Activated naive CD4-positive, alpha-beta T cell treated with anti-CD3 and anti-CD28 coated beads, Interleukin-2, amount 50 U/mL, for 24 hours (primary cell): ENCODE data around the gene LHX2.
"Not testable (repeated sequence)": the region's sequence is repeated elsewhere in the genome, so short reads cannot be mapped to it uniquely, and the experiment has no call there.

Experiments
- H3K27ac Mint-ChIP-seq: one replicate; pipeline ENCODE4 v1.8.0; 2021; ENCODE audit warnings: mild to moderate bottlenecking, mixed read lengths
- H3K27me3 Mint-ChIP-seq: one replicate; pipeline ENCODE4 v1.8.0; 2021; ENCODE audit warnings: mixed read lengths
- H3K36me3 Mint-ChIP-seq: one replicate; pipeline ENCODE4 v1.8.0; 2021; ENCODE audit warnings: mixed read lengths
- H3K4me1 Mint-ChIP-seq: one replicate; pipeline ENCODE4 v1.8.0; 2021; ENCODE audit warnings: mixed read lengths
- H3K4me3 Mint-ChIP-seq: one replicate; pipeline ENCODE4 v1.8.0; 2021; ENCODE audit warnings: mild to moderate bottlenecking, mixed read lengths
- H3K9me3 Mint-ChIP-seq: one replicate; pipeline ENCODE4 v1.8.0; 2021; ENCODE audit warnings: mixed read lengths

The LHX2 gene, protein sequence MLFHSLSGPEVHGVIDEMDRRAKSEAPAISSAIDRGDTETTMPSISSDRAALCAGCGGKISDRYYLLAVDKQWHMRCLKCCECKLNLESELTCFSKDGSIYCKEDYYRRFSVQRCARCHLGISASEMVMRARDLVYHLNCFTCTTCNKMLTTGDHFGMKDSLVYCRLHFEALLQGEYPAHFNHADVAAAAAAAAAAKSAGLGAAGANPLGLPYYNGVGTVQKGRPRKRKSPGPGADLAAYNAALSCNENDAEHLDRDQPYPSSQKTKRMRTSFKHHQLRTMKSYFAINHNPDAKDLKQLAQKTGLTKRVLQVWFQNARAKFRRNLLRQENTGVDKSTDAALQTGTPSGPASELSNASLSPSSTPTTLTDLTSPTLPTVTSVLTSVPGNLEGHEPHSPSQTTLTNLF

DNA sequence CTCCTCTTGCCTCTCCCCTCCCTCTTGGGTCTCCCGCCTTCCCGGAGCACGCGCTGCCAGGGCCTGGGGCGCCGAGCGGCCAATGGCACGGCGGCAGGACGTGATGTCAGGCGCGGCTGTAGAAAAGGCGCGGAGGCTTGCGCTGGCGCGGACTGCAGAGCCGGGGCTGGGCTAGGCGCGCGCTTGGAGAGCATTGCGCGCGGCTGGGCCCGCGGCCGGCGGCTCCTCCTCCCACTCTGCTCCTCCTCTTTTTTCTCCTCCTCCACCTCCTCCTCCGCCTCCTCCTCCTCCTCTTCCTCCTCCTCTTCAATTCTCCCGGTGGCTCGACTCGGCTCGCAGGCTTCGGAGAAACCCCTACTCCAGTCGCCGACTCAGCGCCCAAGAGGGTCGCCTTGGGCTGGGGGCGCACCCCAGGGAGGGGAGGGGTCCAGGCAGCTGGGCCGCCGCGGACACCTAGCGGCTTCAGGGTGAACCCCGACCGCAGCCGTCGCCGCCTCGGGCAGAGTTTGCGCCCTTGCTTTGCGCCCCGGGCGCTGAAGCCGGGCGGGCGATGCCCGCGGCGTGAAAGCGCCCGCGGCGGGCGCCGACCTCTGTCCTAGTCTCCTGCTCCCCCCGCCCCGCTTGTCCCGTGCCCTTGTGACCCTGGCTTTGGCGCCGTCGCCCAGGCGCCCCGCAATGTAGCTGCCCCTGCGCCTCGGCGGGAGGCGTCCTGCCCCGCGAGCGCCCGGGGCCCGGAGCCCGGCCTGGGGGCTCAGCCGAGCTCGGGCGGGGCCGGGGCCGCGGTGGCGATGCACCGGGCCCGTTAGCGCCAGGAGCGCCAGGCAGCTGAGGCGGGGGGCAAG is at the start of gene LHX2:
Gene LHX2, plus strand, starts transcription at position 309 of the 842 bp plus-strand sequence. CDS start 581 bp downstream, outside the sequence.
- Mint-ChIP-seq H3K36me3 (no peaks in the 10 kb centered on the region), H3K4me1 (peaks cover 33% of the 10 kb centered on the region), H3K9me3 (no peaks in the 10 kb centered on the region), H3K4me3 (peak within 1 kb of the TSS; percentile 23), H3K27ac (no peak within 1 kb of the TSS), H3K27me3 (peaks cover 51% of the 10 kb centered on the region)

- H3K9me3 Mint-ChIP-seq, result no peaks in the 10 kb centered on the region
- H3K36me3 Mint-ChIP-seq, result no peaks in the 10 kb centered on the region
These were observed 46.8 kb upstream of the LHX2 start for GRCh38 chr9:123964761-123965160.

DNA sequence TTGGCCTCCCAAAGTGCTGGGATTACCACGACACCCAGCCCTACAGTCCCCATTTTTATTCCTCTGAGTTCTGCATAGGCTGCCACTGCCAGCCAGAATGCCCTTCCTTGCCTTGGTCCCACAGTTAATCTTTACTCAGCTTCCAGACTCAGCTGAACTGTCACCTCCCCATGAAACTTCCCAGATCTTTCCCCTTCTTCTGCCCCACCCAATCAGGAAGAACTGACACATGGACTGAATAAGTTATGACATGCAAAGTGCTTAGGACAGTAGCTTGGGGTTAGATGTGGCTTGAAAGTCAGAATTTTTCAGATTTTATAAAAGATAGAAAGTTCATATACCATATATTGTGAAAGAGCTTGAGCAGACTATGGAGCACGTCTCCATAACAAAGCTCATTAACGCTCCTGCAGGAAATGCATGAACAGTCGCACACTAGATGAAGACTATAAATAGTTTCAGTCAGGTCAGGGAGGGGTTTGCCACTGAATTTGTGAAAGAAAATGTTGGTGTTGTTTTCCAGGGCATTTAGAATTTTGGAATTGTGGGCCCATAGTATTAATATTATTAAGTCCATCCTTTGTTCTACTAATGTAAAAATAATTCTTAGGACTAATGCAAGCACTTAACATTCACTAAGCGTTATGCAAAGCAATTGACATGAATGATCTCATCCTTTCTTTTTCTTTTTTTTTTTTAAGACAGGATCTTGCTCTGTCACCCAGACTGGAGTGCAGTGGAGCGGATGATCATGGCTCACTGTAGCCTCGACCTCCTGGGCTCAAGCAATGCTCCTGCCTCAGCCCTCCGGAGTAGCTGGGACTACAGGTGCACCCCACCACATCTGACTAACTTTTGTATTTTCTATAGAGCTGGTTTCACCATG is 45.5 kb upstream of the LHX2 start:
- H3K9me3 Mint-ChIP-seq, result no peaks in the 10 kb centered on the region
- H3K36me3 Mint-ChIP-seq, result no peaks in the 10 kb centered on the region
- no peaks in the 10 kb centered on the region for H3K4me1 Mint-ChIP-seq
- H3K4me3 Mint-ChIP-seq, result no peak overlapping the region
- no peak overlapping the region for H3K27ac Mint-ChIP-seq
- peaks cover 14% of the 10 kb centered on the region for H3K27me3 Mint-ChIP-seq

More at GRCh38 chr9:123964761-123965160, 46.8 kb upstream of the LHX2 start:
- no peak overlapping the region for H3K4me3 Mint-ChIP-seq
- no peaks in the 10 kb centered on the region for H3K4me1 Mint-ChIP-seq
- H3K27ac Mint-ChIP-seq, result no peak overlapping the region
- peaks cover 21% of the 10 kb centered on the region for H3K27me3 Mint-ChIP-seq

DNA sequence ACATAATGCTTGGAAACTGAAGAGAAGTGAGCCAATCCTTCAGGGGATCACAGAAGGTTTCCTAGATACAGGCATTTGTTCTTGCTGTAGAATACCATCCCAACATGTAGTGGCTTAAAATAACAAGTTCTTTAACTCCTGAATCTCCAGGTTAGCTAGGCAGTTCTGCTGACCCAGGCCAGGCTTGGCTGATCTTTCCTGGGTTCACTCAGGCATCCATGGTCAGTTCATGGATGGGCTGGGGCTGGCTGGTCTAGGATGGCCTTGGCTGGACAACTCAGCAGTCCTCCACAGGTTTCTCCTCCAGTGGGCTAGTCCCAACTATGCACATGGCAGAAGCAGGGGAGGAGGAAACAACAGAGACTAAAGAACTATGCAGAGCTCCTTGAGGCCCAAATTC is 44.2 kb upstream of the LHX2 start:
- no peaks in the 10 kb centered on the region for H3K4me1 Mint-ChIP-seq
- no peaks in the 10 kb centered on the region for H3K36me3 Mint-ChIP-seq
- no peak overlapping the region for H3K27ac Mint-ChIP-seq
- H3K9me3 Mint-ChIP-seq, result no peaks in the 10 kb centered on the region
- H3K27me3 Mint-ChIP-seq, result peaks cover 10% of the 10 kb centered on the region
- no peak overlapping the region for H3K4me3 Mint-ChIP-seq

GRCh38 chr9:123972618-123973017 is 39.0 kb upstream of the LHX2 start:
- Mint-ChIP-seq H3K9me3 (no peaks in the 10 kb centered on the region), H3K4me3 (no peak overlapping the region), H3K4me1 (no peaks in the 10 kb centered on the region), H3K27me3 (no peaks in the 10 kb centered on the region), H3K27ac (no peak overlapping the region), H3K36me3 (no peaks in the 10 kb centered on the region)

GRCh38 chr9:123973590-123974223 is 37.9 kb upstream of the LHX2 start:
- H3K27ac Mint-ChIP-seq, result no peak overlapping the region
- H3K27me3 Mint-ChIP-seq, result no peaks in the 10 kb centered on the region
- H3K4me1 Mint-ChIP-seq, result no peaks in the 10 kb centered on the region
- H3K4me3 Mint-ChIP-seq, result no peak overlapping the region
- H3K9me3 Mint-ChIP-seq, result no peaks in the 10 kb centered on the region
- no peaks in the 10 kb centered on the region for H3K36me3 Mint-ChIP-seq

GRCh38 chr9:123974471-123974870 is 37.1 kb upstream of the LHX2 start:
- no peak overlapping the region for H3K4me3 Mint-ChIP-seq
- peaks cover 6% of the 10 kb centered on the region for H3K27me3 Mint-ChIP-seq
- no peaks in the 10 kb centered on the region for H3K9me3 Mint-ChIP-seq
- no peak overlapping the region for H3K27ac Mint-ChIP-seq
- no peaks in the 10 kb centered on the region for H3K36me3 Mint-ChIP-seq
- H3K4me1 Mint-ChIP-seq, result no peaks in the 10 kb centered on the region

DNA sequence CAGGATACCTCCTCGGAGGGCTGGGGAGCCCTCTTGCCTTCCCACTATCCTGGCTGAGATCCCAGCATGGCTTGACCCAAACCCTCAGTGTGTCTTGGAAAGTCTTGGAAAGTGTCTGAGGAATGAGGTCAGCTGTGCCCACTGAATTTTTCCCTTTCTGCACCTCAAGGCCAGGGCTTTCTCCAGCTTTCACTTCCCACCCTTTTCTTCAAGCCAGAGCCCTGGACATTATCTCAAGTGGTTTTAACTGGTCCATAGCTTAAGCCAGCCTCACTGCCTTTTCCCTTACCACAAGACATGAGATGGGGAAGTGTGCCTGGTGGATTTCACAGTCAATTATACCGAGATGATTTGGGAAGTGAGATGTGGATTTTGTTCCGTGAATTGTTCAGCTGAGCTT is 35.7 kb upstream of the LHX2 start:
- Mint-ChIP-seq H3K4me3 (no peak overlapping the region), H3K27me3 (peaks cover 7% of the 10 kb centered on the region), H3K27ac (no peak overlapping the region), H3K36me3 (no peaks in the 10 kb centered on the region), H3K9me3 (no peaks in the 10 kb centered on the region), H3K4me1 (no peaks in the 10 kb centered on the region)

GRCh38 chr9:123976579-123976978 is 35.0 kb upstream of the LHX2 start:
- H3K27me3 Mint-ChIP-seq, H3K36me3 Mint-ChIP-seq, H3K9me3 Mint-ChIP-seq, H3K4me3 Mint-ChIP-seq, H3K27ac Mint-ChIP-seq, H3K4me1 Mint-ChIP-seq: not testable (repeated sequence)

DNA sequence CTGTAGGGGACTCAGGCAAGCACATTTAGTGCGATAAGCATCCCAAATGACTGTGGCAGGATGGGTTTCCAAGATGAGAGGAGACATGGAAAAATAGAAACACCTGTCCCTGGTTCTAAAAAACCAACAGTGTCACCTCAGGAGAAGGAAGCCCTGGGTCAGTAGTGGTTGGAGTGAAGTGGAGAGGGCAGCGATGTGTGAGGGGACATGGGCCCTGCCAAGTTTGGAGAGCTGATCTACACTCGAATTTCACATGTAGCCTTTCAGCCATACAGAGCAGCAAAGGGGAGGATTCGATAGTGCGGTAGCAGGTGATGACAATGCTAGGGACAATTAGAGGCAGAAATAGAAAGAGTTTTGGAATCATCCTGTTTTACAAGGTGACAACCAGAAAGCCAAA is 32.6 kb upstream of the LHX2 start:
- Mint-ChIP-seq H3K27ac (no peak overlapping the region), H3K36me3 (no peaks in the 10 kb centered on the region), H3K9me3 (no peaks in the 10 kb centered on the region), H3K4me1 (no peaks in the 10 kb centered on the region), H3K4me3 (no peak overlapping the region), H3K27me3 (peaks cover 9% of the 10 kb centered on the region)

- H3K4me3 Mint-ChIP-seq, result no peak overlapping the region
- H3K4me1 Mint-ChIP-seq, result no peaks in the 10 kb centered on the region
- no peaks in the 10 kb centered on the region for H3K36me3 Mint-ChIP-seq
- H3K27me3 Mint-ChIP-seq, result peaks cover 9% of the 10 kb centered on the region
- no peak overlapping the region for H3K27ac Mint-ChIP-seq
- no peaks in the 10 kb centered on the region for H3K9me3 Mint-ChIP-seq
These were observed 29.0 kb upstream of the LHX2 start for GRCh38 chr9:123982535-123982934.

GRCh38 chr9:123983047-123983446 is 28.5 kb upstream of the LHX2 start:
- no peaks in the 10 kb centered on the region for H3K4me1 Mint-ChIP-seq
- H3K9me3 Mint-ChIP-seq, result no peaks in the 10 kb centered on the region
- H3K27me3 Mint-ChIP-seq, result peaks cover 9% of the 10 kb centered on the region
- no peak overlapping the region for H3K4me3 Mint-ChIP-seq
- H3K27ac Mint-ChIP-seq, result no peak overlapping the region
- H3K36me3 Mint-ChIP-seq, result no peaks in the 10 kb centered on the region

GRCh38 chr9:123984802-123985201 is 26.8 kb upstream of the LHX2 start:
- H3K36me3 Mint-ChIP-seq, result no peaks in the 10 kb centered on the region
- peaks cover 7% of the 10 kb centered on the region for H3K27me3 Mint-ChIP-seq
- no peaks in the 10 kb centered on the region for H3K4me1 Mint-ChIP-seq
- H3K4me3 Mint-ChIP-seq, result no peak overlapping the region
- no peaks in the 10 kb centered on the region for H3K9me3 Mint-ChIP-seq
- H3K27ac Mint-ChIP-seq, result no peak overlapping the region

GRCh38 chr9:123985869-123986268 is 25.7 kb upstream of the LHX2 start:
- Mint-ChIP-seq H3K4me1 (no peaks in the 10 kb centered on the region), H3K27ac (no peak overlapping the region), H3K27me3 (peaks cover 12% of the 10 kb centered on the region), H3K4me3 (no peak overlapping the region), H3K9me3 (no peaks in the 10 kb centered on the region), H3K36me3 (no peaks in the 10 kb centered on the region)

GRCh38 chr9:123990427-123990826 is 21.1 kb upstream of the LHX2 start:
- Mint-ChIP-seq H3K27ac (no peak overlapping the region), H3K9me3 (no peaks in the 10 kb centered on the region), H3K36me3 (no peaks in the 10 kb centered on the region), H3K4me1 (no peaks in the 10 kb centered on the region), H3K27me3 (peaks cover 23% of the 10 kb centered on the region), H3K4me3 (no peak overlapping the region)
